HepG2 (cell line): ENCODE results near the gene SNX27. TPM values are rescaled to one million over a fixed set of nuclear protein-coding genes. Genes with fewer than 3 reads are reported as not detected.

Source experiments
- ATAD3A ChIP-seq: sonication (generic); formaldehyde crosslinking; IDR thresholded peaks from 2 replicates; pipeline ENCODE4 v1.4.0; 2020; ENCODE audit warnings: missing genetic modification reagents
- DNMT3B ChIP-seq: conservative IDR thresholded peaks from 2 replicates; pipeline ENCODE4 v1.6.1; 2016; ENCODE audit warnings: missing biosample characterization, control low read depth
- GATAD2A ChIP-seq: IDR thresholded peaks from 2 replicates; pipeline ENCODE4 v1.6.1; 2016
- IRF2 ChIP-seq: IDR thresholded peaks from 2 replicates; pipeline ENCODE4 v1.6.1; 2018; ENCODE audit warnings: missing genetic modification reagents, missing compliant biosample characterization
- IRF9 ChIP-seq: sonication (generic); formaldehyde crosslinking; IDR thresholded peaks from 2 replicates; pipeline ENCODE4 v1.8.0; 2022; ENCODE audit warnings: missing genetic modification reagents, mild to moderate bottlenecking, borderline replicate concordance
- JDP2 ChIP-seq: sonication (generic); formaldehyde crosslinking; IDR thresholded peaks from 2 replicates; pipeline ENCODE4 v1.8.1; 2022; ENCODE audit warnings: missing genetic modification reagents, borderline replicate concordance
- KAT2B ChIP-seq: fragments of 150-350 bp; IDR thresholded peaks from 2 replicates; pipeline ENCODE4 v1.6.1; 2014; ENCODE audit warnings: low read depth, low read length, borderline replicate concordance
- ONECUT2 ChIP-seq: sonication (generic); formaldehyde crosslinking; IDR thresholded peaks from 2 replicates; pipeline ENCODE4 v1.4.0; 2020; ENCODE audit warnings: missing genetic modification reagents
- RFX5 ChIP-seq: IDR thresholded peaks from 2 replicates; pipeline ENCODE4 v1.6.1; 2011; ENCODE audit warnings: low read depth, low read length, improper control_type of control experiment
- SMAD9 ChIP-seq: sonication (generic); formaldehyde crosslinking; IDR thresholded peaks from 2 replicates; pipeline ENCODE4 v1.5.1; 2020; ENCODE audit warnings: mild to moderate bottlenecking, missing genetic modification reagents
- SMC3 ChIP-seq: IDR thresholded peaks from 2 replicates; pipeline ENCODE4 v1.6.1; 2011; ENCODE audit warnings: low read length, improper control_type of control experiment
- SRY ChIP-seq: sonication (generic); formaldehyde crosslinking; IDR thresholded peaks from 2 replicates; pipeline ENCODE4 v1.8.0; 2022; ENCODE audit warnings: mild to moderate bottlenecking, missing genetic modification reagents
- TAF1 ChIP-seq: sonication (generic); formaldehyde crosslinking; IDR thresholded peaks from 2 replicates; pipeline ENCODE4 v1.4.0; 2020; ENCODE audit warnings: missing genetic modification reagents
- TFAP4 ChIP-seq: sonication (generic); IDR thresholded peaks from 2 replicates; pipeline ENCODE4 v1.6.1; 2016; ENCODE audit warnings: low read depth, borderline replicate concordance
- TRAFD1 ChIP-seq: sonication (generic); formaldehyde crosslinking; IDR thresholded peaks from 2 replicates; pipeline ENCODE4 v1.5.1; 2020; ENCODE audit warnings: missing genetic modification reagents, mild to moderate bottlenecking, borderline replicate concordance
- YEATS2 ChIP-seq: sonication (generic); formaldehyde crosslinking; IDR thresholded peaks from 2 replicates; pipeline ENCODE4 v1.4.0; 2020; ENCODE audit warnings: missing genetic modification reagents, borderline replicate concordance
- ZNF510 ChIP-seq: sonication (generic); formaldehyde crosslinking; IDR thresholded peaks from 2 replicates; pipeline ENCODE4 v1.4.0; 2020; ENCODE audit warnings: low read depth, mild to moderate bottlenecking, missing genetic modification reagents
- ZNF552 ChIP-seq: sonication (generic); formaldehyde crosslinking; IDR thresholded peaks from 2 replicates; pipeline ENCODE4 v1.9.0; 2022; ENCODE audit warnings: missing genetic modification reagents, mild to moderate bottlenecking, borderline replicate concordance
- ZNF564 ChIP-seq: sonication (generic); formaldehyde crosslinking; IDR thresholded peaks from 2 replicates; pipeline ENCODE4 v1.8.1; 2023; ENCODE audit warnings: mild to moderate bottlenecking, missing genetic modification reagents
- ZNF597 ChIP-seq: sonication (generic); formaldehyde crosslinking; IDR thresholded peaks from 2 replicates; pipeline ENCODE4 v1.5.0; 2020; ENCODE audit warnings: missing genetic modification reagents
- ZNF672 ChIP-seq: sonication (generic); formaldehyde crosslinking; IDR thresholded peaks from 2 replicates; pipeline ENCODE4 v1.8.1; 2022; ENCODE audit warnings: missing genetic modification reagents
- ZNF713 ChIP-seq: sonication (generic); formaldehyde crosslinking; IDR thresholded peaks from 2 replicates; pipeline ENCODE4 v1.4.0; 2020; ENCODE audit warnings: mild to moderate bottlenecking, missing genetic modification reagents
- ZNF724P ChIP-seq: sonication (generic); formaldehyde crosslinking; IDR thresholded peaks from 2 replicates; pipeline ENCODE4 v1.8.0; 2022; ENCODE audit warnings: missing genetic modification reagents, borderline replicate concordance
- ZNF746 ChIP-seq: sonication (generic); formaldehyde crosslinking; IDR thresholded peaks from 2 replicates; pipeline ENCODE4 v1.8.0; 2022; ENCODE audit warnings: mild to moderate bottlenecking, missing genetic modification reagents
- ZNF800 ChIP-seq: sonication (generic); formaldehyde crosslinking; IDR thresholded peaks from 2 replicates; pipeline ENCODE4 v1.4.0; 2020; ENCODE audit warnings: missing genetic modification reagents
- ZNF883 ChIP-seq: sonication (generic); formaldehyde crosslinking; IDR thresholded peaks from 2 replicates; pipeline ENCODE4 v1.5.1; 2020; ENCODE audit warnings: mild to moderate bottlenecking, missing genetic modification reagents; ENCODE audit errors: not compliant biosample characterization
- ZSCAN31 ChIP-seq: sonication (generic); formaldehyde crosslinking; IDR thresholded peaks from 2 replicates; pipeline ENCODE4 v1.5.0; 2020; ENCODE audit warnings: low read depth, mild to moderate bottlenecking, missing genetic modification reagents
- polyA plus RNA-seq, 8 experiments: library from polyadenylated mRNA; depleted of rRNA in 3 of 8; stranded (reverse) in 7 of 8; unstranded in 1 of 8; fragments of >200 nt; fragmentation: Illumina TruSeq in 4 of 8; extraction: Trizol in 4 of 8; gene quantifications; 2 replicates each; pipeline versions ENCODE4 v1.2.1 to v1.2.3, GENCODE V29; 2011 to 2016; ENCODE audit warnings: low read depth in 4 of 8, missing spikeins in 1 of 8, mixed read lengths in 1 of 8; ENCODE audit not compliant: insufficient read depth in 1 of 8
- total RNA-seq, 5 experiments: library from RNA; depleted of rRNA; stranded (reverse); fragments of >200 nt; fragmentation: Illumina TruSeq; extraction: Trizol; gene quantifications; 2 replicates each; pipeline ENCODE4 v1.2.3, GENCODE V29; 2016; ENCODE audit warnings: low read depth in 1 of 5

The SNX27 gene
- total and polyA plus RNA-seq, 2 of the 13 experiments (the other 11 are each of a cell fraction or from before 2014, with no cell fraction given) = 14.4 to 17.8 TPM

DNA sequence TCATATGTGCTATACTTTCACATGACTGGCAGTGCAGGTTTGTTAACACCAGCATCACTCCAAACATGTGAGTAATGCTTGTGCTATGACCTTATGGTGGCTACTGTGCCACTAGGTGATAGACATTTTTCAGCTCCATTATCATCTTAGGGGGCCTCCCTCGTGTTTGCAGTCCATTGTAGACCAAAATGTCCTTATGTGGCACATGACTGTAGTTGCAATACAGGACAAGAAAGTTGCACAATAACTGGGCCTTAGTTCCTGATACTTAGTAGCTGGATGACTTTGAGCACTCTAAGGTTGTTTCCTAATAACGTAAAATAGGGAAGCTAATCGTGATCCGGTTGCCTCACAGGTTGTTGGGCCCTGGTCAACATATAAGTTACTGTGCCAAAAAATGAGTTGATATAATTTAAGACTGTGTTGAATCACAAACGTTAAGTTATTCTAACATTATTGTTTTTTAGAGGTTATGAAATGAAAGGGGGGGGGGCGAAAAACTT is 511 bp upstream of the SNX27 start (continued):
- no peak for TF ChIP-seq JDP2
- TF ChIP-seq ZNF510 (CRISPR knock-in tag) = no peak
- TF ChIP-seq ZNF597 (CRISPR knock-in tag) = no peak
- no peak for TF ChIP-seq ATAD3A (CRISPR knock-in tag)
- TF ChIP-seq SMC3 = peak; percentile 49; the same call in 1 of the 2 replicates
- TF ChIP-seq ZNF564 (CRISPR knock-in tag) = peak; percentile 10; the same call in 1 of the 2 replicates
- no peak for TF ChIP-seq TRAFD1 (CRISPR knock-in tag)
- 0 out of 2 replicates have a peak, but pooled peaks have one; percentile 2 for TF ChIP-seq ZNF746 (CRISPR knock-in tag)
- TF ChIP-seq ZNF672 (CRISPR knock-in tag) = no peak
- TF ChIP-seq ZNF724P (CRISPR knock-in tag) = no peak
- no peak for TF ChIP-seq ZNF552 (CRISPR knock-in tag)
- TF ChIP-seq SRY (CRISPR knock-in tag) = no peak
- TF ChIP-seq ZNF883 (CRISPR knock-in tag) = no peak
- peak; percentile 78 for TF ChIP-seq GATAD2A (CRISPR knock-in tag)
- no peak for TF ChIP-seq SMAD9 (CRISPR knock-in tag)
- TF ChIP-seq ZNF713 (CRISPR knock-in tag) = no peak
- no peak for TF ChIP-seq ZSCAN31
- TF ChIP-seq YEATS2 = no peak
- TF ChIP-seq IRF2 = no peak
- TF ChIP-seq ONECUT2 (CRISPR knock-in tag) = no peak
- no peak for TF ChIP-seq TAF1
- TF ChIP-seq RFX5 = no peak
- TF ChIP-seq KAT2B = no peak
- TF ChIP-seq DNMT3B (CRISPR knock-in tag) = no peak; the same call in 1 of the 2 replicates
- no peak for TF ChIP-seq IRF9 (CRISPR knock-in tag)
- TF ChIP-seq ZNF800 (CRISPR knock-in tag) = no peak
- TF ChIP-seq TFAP4 = no peak
